ENCODE results near the gene TEKT3.

TEKT3 gene

GRCh38 chr17:15341385-15341849 lies at the start of gene TEKT3:
TEKT3 (minus strand) TSS chr17:15341597; CDS start chr17:15331585, 10,012 bp downstream.
- Histone ChIP-seq H3K79me2 (ENCODE audit: insufficient read depth, low read length) (no peaks in the 10 kb centered on the region), H3K9me2 (ENCODE audit: low read depth, low read length) (no peaks in the 10 kb centered on the region), H3K9ac (ENCODE audit: low read length) (no peak within 1 kb of the TSS), H3K9me3 (ENCODE audit: low read length) (no peaks in the 10 kb centered on the region), H3K4me1 (ENCODE audit: insufficient read depth, low read length, severe bottlenecking) (no peaks in the 10 kb centered on the region), H3K27ac (ENCODE audit: low read depth, low read length, poor library complexity, severe bottlenecking) (no peak within 1 kb of the TSS), H4K20me1 (ENCODE audit: insufficient read depth, low read length) (no peaks in the 10 kb centered on the region), H3K27me3 (ENCODE audit: insufficient read depth, low read length) (no peaks in the 10 kb centered on the region), H2AFZ (ENCODE audit: low read length) (no peak within 1 kb of the TSS), H3F3A (ENCODE audit: insufficient read depth, low read length) (no peaks in the 10 kb centered on the region), H3K4me2 (ENCODE audit: low read length) (no peak within 1 kb of the TSS), H3K4me3 (ENCODE audit: low read depth, low read length, poor library complexity, severe bottlenecking) (no peak within 1 kb of the TSS), H3K36me3 (ENCODE audit: insufficient read depth, low read length) (no peaks in the 10 kb centered on the region)
- TF ChIP-seq EZH2 (IDR thresholded peaks at IDR 0.05; ENCODE audit: borderline replicate concordance, low read length) (no peak), CTCF (IDR thresholded peaks at IDR 0.05; ENCODE audit: low read length) (no peak)

GRCh38 chr17:15388356-15389041 lies 47.1 kb upstream of the TEKT3 start:
- Histone ChIP-seq H3K4me2 (ENCODE audit: low read length) (no peak overlapping the region), H3K27me3 (ENCODE audit: insufficient read depth, low read length) (no peaks in the 10 kb centered on the region), H3K27ac (ENCODE audit: low read depth, low read length, poor library complexity, severe bottlenecking) (no peak overlapping the region), H3F3A (ENCODE audit: insufficient read depth, low read length) (no peaks in the 10 kb centered on the region), H2AFZ (ENCODE audit: low read length) (no peak overlapping the region), H4K20me1 (ENCODE audit: insufficient read depth, low read length) (no peaks in the 10 kb centered on the region), H3K4me1 (ENCODE audit: insufficient read depth, low read length, severe bottlenecking) (no peaks in the 10 kb centered on the region), H3K9me2 (ENCODE audit: low read depth, low read length) (no peaks in the 10 kb centered on the region), H3K4me3 (ENCODE audit: low read depth, low read length, poor library complexity, severe bottlenecking) (no peak overlapping the region), H3K36me3 (ENCODE audit: insufficient read depth, low read length) (no peaks in the 10 kb centered on the region), H3K79me2 (ENCODE audit: insufficient read depth, low read length) (no peaks in the 10 kb centered on the region), H3K9ac (ENCODE audit: low read length) (no peak overlapping the region), H3K9me3 (ENCODE audit: low read length) (no peaks in the 10 kb centered on the region)
- no peak for TF ChIP-seq EZH2 (IDR thresholded peaks at IDR 0.05; ENCODE audit: borderline replicate concordance, low read length)
- TF ChIP-seq CTCF (IDR thresholded peaks at IDR 0.05; ENCODE audit: low read length) = no peak

GRCh38 chr17:15386083-15386482 lies 44.7 kb upstream of the TEKT3 start:
- Histone ChIP-seq H2AFZ (ENCODE audit: low read length) (no peak overlapping the region), H3K4me3 (ENCODE audit: low read depth, low read length, poor library complexity, severe bottlenecking) (no peak overlapping the region), H3K9ac (ENCODE audit: low read length) (no peak overlapping the region), H3F3A (ENCODE audit: insufficient read depth, low read length) (no peaks in the 10 kb centered on the region), H3K9me3 (ENCODE audit: low read length) (no peaks in the 10 kb centered on the region), H3K4me2 (ENCODE audit: low read length) (no peak overlapping the region), H4K20me1 (ENCODE audit: insufficient read depth, low read length) (no peaks in the 10 kb centered on the region), H3K27me3 (ENCODE audit: insufficient read depth, low read length) (no peaks in the 10 kb centered on the region), H3K9me2 (ENCODE audit: low read depth, low read length) (no peaks in the 10 kb centered on the region), H3K36me3 (ENCODE audit: insufficient read depth, low read length) (no peaks in the 10 kb centered on the region), H3K79me2 (ENCODE audit: insufficient read depth, low read length) (no peaks in the 10 kb centered on the region), H3K4me1 (ENCODE audit: insufficient read depth, low read length, severe bottlenecking) (no peaks in the 10 kb centered on the region), H3K27ac (ENCODE audit: low read depth, low read length, poor library complexity, severe bottlenecking) (no peak overlapping the region)
- TF ChIP-seq CTCF (IDR thresholded peaks at IDR 0.05; ENCODE audit: low read length) (no peak), EZH2 (IDR thresholded peaks at IDR 0.05; ENCODE audit: borderline replicate concordance, low read length) (no peak)
